ENCODE measurements around the gene XRCC4.

Gene XRCC4

GRCh38 chr5:83192947-83193346 lies 115.6 kb downstream of the XRCC4 start:
- ChIA-PET CTCF (no interaction called here), POLR2A (no interaction called here)
- DNase-seq (ENCODE audit: extremely low spot score), result no peak
- no peak for TF ChIP-seq L3MBTL2 (conservative IDR thresholded peaks at IDR 0.05)
- no peak for TF ChIP-seq CTBP1 (IDR thresholded peaks at IDR 0.05; ENCODE audit: borderline replicate concordance)
- TF ChIP-seq BHLHE40 (IDR thresholded peaks at IDR 0.05; ENCODE audit: borderline replicate concordance), result no peak
- TF ChIP-seq FOXK2 (IDR thresholded peaks at IDR 0.05), result no peak
- no peak for TF ChIP-seq HDGF (IDR thresholded peaks at IDR 0.05; ENCODE audit: borderline replicate concordance)
- no peak for TF ChIP-seq NFRKB (IDR thresholded peaks at IDR 0.05)
- TF ChIP-seq ZNF384 (IDR thresholded peaks at IDR 0.05), result no peak
- no peak for TF ChIP-seq FOXA1 (IDR thresholded peaks at IDR 0.05)
- TF ChIP-seq, protein P1, sequence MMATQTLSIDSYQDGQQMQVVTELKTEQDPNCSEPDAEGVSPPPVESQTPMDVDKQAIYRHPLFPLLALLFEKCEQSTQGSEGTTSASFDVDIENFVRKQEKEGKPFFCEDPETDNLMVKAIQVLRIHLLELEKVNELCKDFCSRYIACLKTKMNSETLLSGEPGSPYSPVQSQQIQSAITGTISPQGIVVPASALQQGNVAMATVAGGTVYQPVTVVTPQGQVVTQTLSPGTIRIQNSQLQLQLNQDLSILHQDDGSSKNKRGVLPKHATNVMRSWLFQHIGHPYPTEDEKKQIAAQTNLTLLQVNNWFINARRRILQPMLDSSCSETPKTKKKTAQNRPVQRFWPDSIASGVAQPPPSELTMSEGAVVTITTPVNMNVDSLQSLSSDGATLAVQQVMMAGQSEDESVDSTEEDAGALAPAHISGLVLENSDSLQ (IDR thresholded peaks at IDR 0.05), result no peak
- TF ChIP-seq ARNT (IDR thresholded peaks at IDR 0.05), result no peak
- no peak for TF ChIP-seq FOXM1 (IDR thresholded peaks at IDR 0.05; ENCODE audit: borderline replicate concordance)
- TF ChIP-seq TARDBP (IDR thresholded peaks at IDR 0.05), result no peak
- no peak for TF ChIP-seq LEF1 (IDR thresholded peaks at IDR 0.05; ENCODE audit: borderline replicate concordance)
- TF ChIP-seq ELF4 (IDR thresholded peaks at IDR 0.05), result no peak
- TF ChIP-seq SUZ12 (IDR thresholded peaks at IDR 0.05), result no peak
- TF ChIP-seq SP1 (IDR thresholded peaks at IDR 0.05), result no peak

DNA sequence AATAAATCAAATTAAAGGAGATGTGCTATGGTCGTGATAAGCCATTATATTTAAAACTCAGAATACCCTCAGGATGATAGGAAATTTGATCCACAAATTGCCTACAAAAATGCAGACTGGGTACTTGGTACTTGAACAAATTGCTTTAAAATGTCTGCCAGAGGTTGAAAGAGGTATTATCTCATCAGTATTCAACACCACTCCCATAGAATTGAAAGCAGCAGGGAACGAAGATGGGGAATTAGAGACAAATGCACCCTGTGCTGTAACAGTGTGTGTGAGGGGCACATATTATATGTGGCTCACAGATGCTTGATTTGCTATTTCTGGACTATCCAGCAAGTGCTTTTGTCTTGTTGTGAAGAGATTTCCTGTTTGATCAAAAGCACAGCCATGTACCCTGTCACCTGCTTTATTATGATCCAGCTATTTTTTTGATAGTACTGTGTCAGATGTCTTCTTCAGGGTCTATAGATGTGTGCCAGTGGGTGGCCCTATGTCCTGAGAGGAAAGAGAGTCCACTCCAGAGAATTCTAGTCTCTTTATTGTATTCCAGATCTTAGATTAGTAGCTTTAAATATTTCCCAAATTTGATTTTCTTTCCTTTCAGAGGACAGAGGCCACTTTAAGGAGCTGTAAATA lies 120.1 kb downstream of the XRCC4 start:
- POLR2A ChIA-PET, result no interaction called here
- no peak for DNase-seq (ENCODE audit: extremely low spot score)
- CTCF ChIA-PET, result no interaction called here
- TF ChIP-seq ELF4 (IDR thresholded peaks at IDR 0.05) (no peak), FOXK2 (IDR thresholded peaks at IDR 0.05) (no peak), BHLHE40 (IDR thresholded peaks at IDR 0.05; ENCODE audit: borderline replicate concordance) (no peak), ZNF384 (IDR thresholded peaks at IDR 0.05) (no peak), ARNT (IDR thresholded peaks at IDR 0.05) (no peak), LEF1 (IDR thresholded peaks at IDR 0.05; ENCODE audit: borderline replicate concordance) (no peak), FOXA1 (IDR thresholded peaks at IDR 0.05) (no peak), L3MBTL2 (conservative IDR thresholded peaks at IDR 0.05) (no peak), TARDBP (IDR thresholded peaks at IDR 0.05) (no peak), FOXM1 (IDR thresholded peaks at IDR 0.05; ENCODE audit: borderline replicate concordance) (no peak), NFRKB (IDR thresholded peaks at IDR 0.05) (no peak), HDGF (IDR thresholded peaks at IDR 0.05; ENCODE audit: borderline replicate concordance) (no peak), SP1 (IDR thresholded peaks at IDR 0.05) (no peak), CTBP1 (IDR thresholded peaks at IDR 0.05; ENCODE audit: borderline replicate concordance) (no peak), SUZ12 (IDR thresholded peaks at IDR 0.05) (no peak)
- TF ChIP-seq, protein P1 (IDR thresholded peaks at IDR 0.05), result no peak

DNA sequence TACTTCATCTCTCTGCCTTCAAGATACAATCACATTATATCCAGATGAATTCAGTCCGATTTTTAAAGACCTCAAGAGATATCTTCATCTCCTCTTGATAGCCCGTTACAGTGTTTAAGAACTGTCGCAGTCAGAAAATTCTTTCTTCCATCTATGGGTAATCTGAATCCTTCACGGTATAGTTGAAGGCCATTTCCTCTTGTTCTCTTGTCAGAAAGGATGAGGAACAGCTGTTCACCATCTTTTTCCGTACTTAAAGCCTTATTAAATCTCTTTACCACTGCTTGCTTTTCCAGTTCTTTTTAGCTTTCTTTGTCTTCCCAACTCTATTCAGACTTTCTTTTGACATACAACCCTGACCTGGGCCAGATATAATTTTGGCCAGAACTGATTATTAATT lies 121.8 kb downstream of the XRCC4 start:
- TF ChIP-seq SUZ12 (IDR thresholded peaks at IDR 0.05) (no peak), ARNT (IDR thresholded peaks at IDR 0.05) (no peak), FOXK2 (IDR thresholded peaks at IDR 0.05) (no peak), TARDBP (IDR thresholded peaks at IDR 0.05) (no peak), ZNF384 (IDR thresholded peaks at IDR 0.05) (no peak), FOXM1 (IDR thresholded peaks at IDR 0.05; ENCODE audit: borderline replicate concordance) (no peak), CTBP1 (IDR thresholded peaks at IDR 0.05; ENCODE audit: borderline replicate concordance) (no peak), NFRKB (IDR thresholded peaks at IDR 0.05) (no peak), FOXA1 (IDR thresholded peaks at IDR 0.05) (no peak), SP1 (IDR thresholded peaks at IDR 0.05) (no peak), HDGF (IDR thresholded peaks at IDR 0.05; ENCODE audit: borderline replicate concordance) (no peak)
- TF ChIP-seq, protein P1 (IDR thresholded peaks at IDR 0.05), result no peak
- ChIA-PET CTCF (no interaction called here), POLR2A (no interaction called here)
- DNase-seq (ENCODE audit: extremely low spot score), result no peak

- POLR2A ChIA-PET, result no interaction called here
- CTCF ChIA-PET, result no interaction called here
- TF ChIP-seq, protein P1 (IDR thresholded peaks at IDR 0.05), result no peak
- TF ChIP-seq FOXK2 (IDR thresholded peaks at IDR 0.05), result no peak
- DNase-seq (ENCODE audit: extremely low spot score), result no peak
These were observed 127.3 kb downstream of the XRCC4 start for GRCh38 chr5:83204651-83205050.

GRCh38 chr5:83209963-83210362 lies 132.6 kb downstream of the XRCC4 start:
- TF ChIP-seq, protein P1 (IDR thresholded peaks at IDR 0.05), result no peak
- TF ChIP-seq SP1 (IDR thresholded peaks at IDR 0.05), result no peak
- TF ChIP-seq FOXM1 (IDR thresholded peaks at IDR 0.05; ENCODE audit: borderline replicate concordance), result no peak
- CTCF ChIA-PET, result no interaction called here
- POLR2A ChIA-PET, result no interaction called here
- DNase-seq (ENCODE audit: extremely low spot score), result no peak

GRCh38 chr5:83219077-83219476 lies 141.7 kb downstream of the XRCC4 start:
- ChIA-PET POLR2A (no interaction called here), CTCF (no interaction called here)
- TF ChIP-seq FOXA1 (IDR thresholded peaks at IDR 0.05) (no peak), ELF4 (IDR thresholded peaks at IDR 0.05) (no peak), HDGF (IDR thresholded peaks at IDR 0.05; ENCODE audit: borderline replicate concordance) (no peak), SP1 (IDR thresholded peaks at IDR 0.05) (no peak), FOXK2 (IDR thresholded peaks at IDR 0.05) (no peak), ARNT (IDR thresholded peaks at IDR 0.05) (no peak), CTBP1 (IDR thresholded peaks at IDR 0.05; ENCODE audit: borderline replicate concordance) (no peak), FOXM1 (IDR thresholded peaks at IDR 0.05; ENCODE audit: borderline replicate concordance) (no peak), SUZ12 (IDR thresholded peaks at IDR 0.05) (no peak), NFRKB (IDR thresholded peaks at IDR 0.05) (no peak), LEF1 (IDR thresholded peaks at IDR 0.05; ENCODE audit: borderline replicate concordance) (no peak), BHLHE40 (IDR thresholded peaks at IDR 0.05; ENCODE audit: borderline replicate concordance) (no peak), ZNF384 (IDR thresholded peaks at IDR 0.05) (no peak)
- TF ChIP-seq, protein P1 (IDR thresholded peaks at IDR 0.05), result no peak
- DNase-seq (ENCODE audit: extremely low spot score), result no peak
